T47D (cell line): ENCODE results near the gene MBD4.
A peak's percentile ranks its signal among the peaks of the same experiment; 100 is the strongest.
"Not testable (repeated sequence)": the region's sequence is repeated elsewhere in the genome, so short reads cannot be mapped to it uniquely, and the experiment has no call there.

Experiments used
- DNase-seq, 2 experiments: peaks; one replicate each; pipeline versions ENCODE4 v3.0.0 to v3.0.0-alpha.2; 2011 to 2012; ENCODE audit warnings: low read depth in 1 of 2, low spot score in 1 of 2
- JUND ChIP-seq: IDR thresholded peaks from 2 replicates; pipeline ENCODE4 v1.6.1; 2012; ENCODE audit warnings: low read depth
- in situ Hi-C: cut with HindIII; loops from 2 replicates; pipeline ENCODE4 v1.10.0; 2016; ENCODE audit warnings: low sequenced_read_pairs, low pct_unique_long_range_greater_than_20kb

The MBD4 gene

GRCh38 chr3:129387487-129387886, 52.3 kb downstream of the MBD4 start:
- in situ Hi-C loops, result no loop called here
- TF ChIP-seq JUND, result no peak
- no peak for DNase-seq

GRCh38 chr3:129386984-129387383, 52.8 kb downstream of the MBD4 start:
- no peak for TF ChIP-seq JUND
- in situ Hi-C loops, result no loop called here
- no peak for DNase-seq

- in situ Hi-C loops, DNase-seq: not testable (repeated sequence)
Observed at GRCh38 chr3:129385507-129385906, 54.2 kb downstream of the MBD4 start.

- in situ Hi-C loops, result no loop called here
- no peak for DNase-seq
- no peak for TF ChIP-seq JUND
Observed at GRCh38 chr3:129384594-129385323, 55.0 kb downstream of the MBD4 start.

- DNase-seq, in situ Hi-C loops: not testable (repeated sequence)
Observed at GRCh38 chr3:129384103-129384502, 55.6 kb downstream of the MBD4 start.

GRCh38 chr3:129383292-129383860, 56.4 kb downstream of the MBD4 start:
- DNase-seq, result peak; percentile 75 to 82
- no peak for TF ChIP-seq JUND
- in situ Hi-C loops, result no loop called here

- no peak for DNase-seq
- in situ Hi-C loops, result no loop called here
- TF ChIP-seq JUND, result no peak
Observed at GRCh38 chr3:129382366-129382765, 57.4 kb downstream of the MBD4 start.
